Left renal cortex interstitium (tissue), 4 donors: Measurements from ENCODE around the gene EPS8L3. TPM values are rescaled to one million over a fixed set of nuclear protein-coding genes. Genes with fewer than 3 reads are reported as not detected.

Experiments
- DNase-seq, 4 donors: peaks; one replicate each; pipeline ENCODE4 v3.0.0-alpha.2; 2013; ENCODE audit warnings: low read depth in 4 of 4, low spot score in 2 of 4, missing footprints in 1 of 4
- polyA plus RNA-seq, 4 donors: library from polyadenylated mRNA; unstranded; fragments of 120-200 nt; gene quantifications; one replicate each; pipeline ENCODE4 v1.2.1, GENCODE V29; 2013; ENCODE audit not compliant: insufficient read length in 4 of 4

The EPS8L3 gene
- polyA plus RNA-seq, 4 donors = 0.37 to 1.6 (median 0.71) TPM

GRCh38 chr1:109794319-109795132 is 30.8 kb upstream of the EPS8L3 start:
- DNase-seq = no peak

GRCh38 chr1:109793486-109794318 is 30.0 kb upstream of the EPS8L3 start:
- DNase-seq = no peak

GRCh38 chr1:109793089-109793485 is 29.4 kb upstream of the EPS8L3 start:
- no peak for DNase-seq

GRCh38 chr1:109792056-109792831 is 28.5 kb upstream of the EPS8L3 start:
- peak; percentile 66 to 91 (median 79) for DNase-seq

GRCh38 chr1:109791495-109792043 is 27.8 kb upstream of the EPS8L3 start:
- DNase-seq = no peak

- no peak for DNase-seq
Observed at GRCh38 chr1:109790735-109791494, 27.2 kb upstream of the EPS8L3 start.

- DNase-seq = no peak
Observed at GRCh38 chr1:109790329-109790728, 26.6 kb upstream of the EPS8L3 start.

GRCh38 chr1:109789551-109790180 is 25.9 kb upstream of the EPS8L3 start:
- DNase-seq = no peak

- DNase-seq = no peak
Observed at GRCh38 chr1:109788695-109789521, 25.2 kb upstream of the EPS8L3 start.

- DNase-seq = no peak
Observed at GRCh38 chr1:109787845-109788601, 24.3 kb upstream of the EPS8L3 start.

- DNase-seq = no peak
Observed at GRCh38 chr1:109787211-109787844, 23.6 kb upstream of the EPS8L3 start.

GRCh38 chr1:109786531-109787021 is 22.9 kb upstream of the EPS8L3 start:
- DNase-seq = no peak

GRCh38 chr1:109786112-109786480 is 22.4 kb upstream of the EPS8L3 start:
- no peak for DNase-seq

- no peak for DNase-seq
Observed at GRCh38 chr1:109785446-109786111, 21.9 kb upstream of the EPS8L3 start.

GRCh38 chr1:109784551-109785252 is 21.0 kb upstream of the EPS8L3 start:
- DNase-seq = no peak

- peak in 1 of 4 donors; percentile 61 for DNase-seq
Observed at GRCh38 chr1:109783436-109783835, 19.7 kb upstream of the EPS8L3 start.
